Neuronal stem cell (in vitro differentiated cells): ENCODE data around the gene LYZL6.

ENCODE experiments used
- DNase-seq: peaks from one replicate; pipeline ENCODE4 v3.0.0-alpha.2; 2013; ENCODE audit warnings: low spot score
- H2AFZ ChIP-seq: one replicate; pipeline ENCODE4 v1.6.1; 2013; ENCODE audit warnings: mild to moderate bottlenecking, low read length, inconsistent platforms
- H2AK5ac ChIP-seq: 2 replicates; pipeline ENCODE4 v1.6.1; 2013; ENCODE audit warnings: low read depth, mild to moderate bottlenecking, inconsistent platforms, low read length, moderate library complexity, mixed read lengths
- H2BK120ac ChIP-seq: 2 replicates; pipeline ENCODE4 v1.6.1; 2013; ENCODE audit warnings: low read depth, mild to moderate bottlenecking, inconsistent platforms, low read length, moderate library complexity, mixed read lengths
- H2BK12ac ChIP-seq: one replicate; pipeline ENCODE4 v1.6.1; 2013; ENCODE audit warnings: low read length, inconsistent platforms
- H2BK15ac ChIP-seq: 2 replicates; pipeline ENCODE4 v1.6.1; 2013; ENCODE audit warnings: mild to moderate bottlenecking, low read length, inconsistent platforms, mixed read lengths
- H2BK5ac ChIP-seq: one replicate; pipeline ENCODE4 v1.6.1; 2013; ENCODE audit warnings: inconsistent platforms, mild to moderate bottlenecking, low read length, moderate library complexity
- H3K14ac ChIP-seq: one replicate; pipeline ENCODE4 v1.6.1; 2013; ENCODE audit warnings: low read length, inconsistent platforms
- H3K18ac ChIP-seq: 2 replicates; pipeline ENCODE4 v1.6.1; 2013; ENCODE audit warnings: low read length, inconsistent platforms
- H3K23ac ChIP-seq: 2 replicates; pipeline ENCODE4 v1.6.1; 2013; ENCODE audit warnings: low read depth, mild to moderate bottlenecking, mixed read lengths, low read length, inconsistent platforms; ENCODE audit not compliant: poor library complexity
- H3K27ac ChIP-seq: replicated peaks from 3 replicates; pipeline ENCODE4 v1.5.1; 2013; ENCODE audit warnings: low read length, inconsistent platforms
- H3K27me3 ChIP-seq, 3 experiments: 2 replicates each; pipeline ENCODE4 v1.6.1; 2013; ENCODE audit warnings: low read length in 3 of 3, mild to moderate bottlenecking in 2 of 3, inconsistent platforms in 1 of 3, low read depth in 1 of 3, mixed read lengths in 1 of 3, moderate library complexity in 1 of 3; ENCODE audit not compliant: control insufficient read depth in 3 of 3, insufficient read depth in 3 of 3
- H3K36me3 ChIP-seq, 2 donors: replicated peaks in 1 of 2; 2 replicates each; pipeline ENCODE4 v1.6.1; 2013; ENCODE audit warnings: low read length in 2 of 2; ENCODE audit not compliant: control insufficient read depth in 2 of 2, insufficient read depth in 2 of 2
- H3K4ac ChIP-seq: 2 replicates; pipeline ENCODE4 v1.6.1; 2013; ENCODE audit warnings: inconsistent platforms, mild to moderate bottlenecking, low read length, moderate library complexity
- H3K4me1 ChIP-seq, 2 donors: 1 replicate in 1 of 2; 2 replicates in 1 of 2; pipeline ENCODE4 v1.6.1; 2013; ENCODE audit warnings: low read length in 2 of 2, low read depth in 1 of 2; ENCODE audit not compliant: control insufficient read depth in 2 of 2, insufficient read depth in 1 of 2
- H3K4me2 ChIP-seq: one replicate; pipeline ENCODE4 v1.6.1; 2013; ENCODE audit warnings: mild to moderate bottlenecking, low read length, inconsistent platforms; ENCODE audit not compliant: insufficient read depth, poor library complexity, severe bottlenecking
- H3K4me3 ChIP-seq, 2 donors: 2 replicates each; pipeline ENCODE4 v1.5.1; 2013; ENCODE audit warnings: low read length in 2 of 2, mild to moderate bottlenecking in 2 of 2, inconsistent platforms in 1 of 2, moderate library complexity in 1 of 2
- H3K79me1 ChIP-seq: one replicate; pipeline ENCODE4 v1.6.1; 2013; ENCODE audit warnings: low read depth, mild to moderate bottlenecking, inconsistent platforms, low read length, moderate library complexity
- H3K9ac ChIP-seq: one replicate; pipeline ENCODE4 v1.6.1; 2013; ENCODE audit warnings: mild to moderate bottlenecking, low read depth, low read length, inconsistent platforms; ENCODE audit not compliant: poor library complexity
- H3K9me3 ChIP-seq, 2 donors: replicated peaks in 1 of 2; 2 replicates each; pipeline versions ENCODE3 to v1.6.1; 2013; ENCODE audit warnings: low read length in 2 of 2, mild to moderate bottlenecking in 2 of 2, inconsistent platforms in 1 of 2, low read depth in 1 of 2, mixed read lengths in 1 of 2, moderate library complexity in 1 of 2; ENCODE audit not compliant: control insufficient read depth in 2 of 2, insufficient read depth in 1 of 2
- H4K8ac ChIP-seq: one replicate; pipeline ENCODE4 v1.6.1; 2013; ENCODE audit warnings: low read depth, mild to moderate bottlenecking, inconsistent platforms, low read length, moderate library complexity
- H4K91ac ChIP-seq: one replicate; pipeline ENCODE4 v1.6.1; 2013; ENCODE audit warnings: low read length, low read depth, mild to moderate bottlenecking, inconsistent platforms; ENCODE audit not compliant: poor library complexity
- WGBS, 2 donors: extraction: QIAGEN DNeasy Blood & Tissue Kit; methylation state at CpG; one replicate each; pipeline ENCODE4 v1.1.7; 2013; ENCODE audit warnings: missing lambda C conversion rate in 2 of 2, mixed read lengths in 1 of 2; ENCODE audit not compliant: insufficient read length in 2 of 2, insufficient replicate concordance in 1 of 2; ENCODE audit errors: extremely low coverage in 2 of 2; 5-methylcytosine and 5-hydroxymethylcytosine counted together

LYZL6 gene

GRCh38 chr17:35948092-35948491, 4.6 kb upstream of the LYZL6 start:
- H3K4me2 ChIP-seq: no peak overlapping the region
- no peak overlapping the region for H3K9ac ChIP-seq
- H3K36me3 ChIP-seq: no peaks in the 10 kb centered on the region
- no peaks in the 10 kb centered on the region for H3K79me1 ChIP-seq
- no peak overlapping the region for H4K91ac ChIP-seq
- no peak overlapping the region for H3K23ac ChIP-seq
- no peak overlapping the region for H2BK120ac ChIP-seq
- no peak overlapping the region for H3K4me3 ChIP-seq
- no peak overlapping the region for H2BK5ac ChIP-seq
- no peak overlapping the region for H4K8ac ChIP-seq
- no peak overlapping the region for H2AFZ ChIP-seq
- H3K4ac ChIP-seq: no peak overlapping the region
- H3K18ac ChIP-seq: no peak overlapping the region
- DNase-seq: no peak
- no peak overlapping the region for H3K14ac ChIP-seq
- no peak overlapping the region for H2BK15ac ChIP-seq
- no peak overlapping the region for H2BK12ac ChIP-seq
- H2AK5ac ChIP-seq: no peak overlapping the region
- WGBS, 2 donors: no CpG with 5 or more reads among the region's 7 CpGs
- H3K9me3 ChIP-seq: no peaks in the 10 kb centered on the region
- no peak overlapping the region for H3K27ac ChIP-seq
- no peaks in the 10 kb centered on the region for H3K4me1 ChIP-seq
- peaks cover 0 to 4% (median 0%) of the 10 kb centered on the region in 3 experiments for H3K27me3 ChIP-seq

GRCh38 chr17:35947156-35947585, 3.7 kb upstream of the LYZL6 start:
- no peaks in the 10 kb centered on the region for H3K36me3 ChIP-seq
- H3K9ac ChIP-seq: no peak overlapping the region
- H3K27me3 ChIP-seq: peaks cover 0 to 7% (median 0%) of the 10 kb centered on the region in 3 experiments
- H2AK5ac ChIP-seq: no peak overlapping the region
- H3K4me3 ChIP-seq: no peak overlapping the region
- peak; percentile 41 for DNase-seq
- H2BK5ac ChIP-seq: no peak overlapping the region
- no peak overlapping the region for H3K23ac ChIP-seq
- no peak overlapping the region for H3K4ac ChIP-seq
- H2BK120ac ChIP-seq: no peak overlapping the region
- H3K4me2 ChIP-seq: no peak overlapping the region
- H4K91ac ChIP-seq: no peak overlapping the region
- H3K14ac ChIP-seq: no peak overlapping the region
- H3K18ac ChIP-seq: no peak overlapping the region
- H2AFZ ChIP-seq: peak overlapping the region; percentile 65
- H2BK12ac ChIP-seq: no peak overlapping the region
- H2BK15ac ChIP-seq: no peak overlapping the region
- H3K79me1 ChIP-seq: no peaks in the 10 kb centered on the region
- no peaks in the 10 kb centered on the region for H3K4me1 ChIP-seq
- WGBS, 2 donors: no CpG with 5 or more reads among the region's 12 CpGs
- no peak overlapping the region for H4K8ac ChIP-seq
- H3K9me3 ChIP-seq: no peaks in the 10 kb centered on the region
- H3K27ac ChIP-seq: no peak overlapping the region

GRCh38 chr17:35944151-35944550, 638 bp upstream of the LYZL6 start:
- Histone ChIP-seq H2BK120ac (no peak overlapping the region), H3K23ac (no peak overlapping the region), H3K4ac (no peak overlapping the region), H2BK5ac (no peak overlapping the region), H2AFZ (no peak overlapping the region), H3K9me3 (no peaks in the 10 kb centered on the region), H3K27ac (no peak overlapping the region), H3K4me3 (no peak overlapping the region), H4K91ac (no peak overlapping the region), H2BK12ac (no peak overlapping the region), H3K79me1 (no peaks in the 10 kb centered on the region), H2BK15ac (no peak overlapping the region), H4K8ac (no peak overlapping the region), H3K18ac (no peak overlapping the region), H3K14ac (no peak overlapping the region), H3K4me1 (no peaks in the 10 kb centered on the region), H3K36me3 (no peaks in the 10 kb centered on the region), H3K9ac (no peak overlapping the region), H3K4me2 (no peak overlapping the region), H3K27me3 (peaks cover 0 to 3% (median 0%) of the 10 kb centered on the region in 3 experiments), H2AK5ac (no peak overlapping the region)
- no peak for DNase-seq
- WGBS, 2 donors: no CpG with 5 or more reads among the region's 4 CpGs

GRCh38 chr17:35942588-35943186, 826 bp downstream of the LYZL6 start:
- H3K27me3 ChIP-seq: peaks cover 0 to 3% (median 0%) of the 10 kb centered on the region in 3 experiments
- H3K14ac ChIP-seq: no peak overlapping the region
- no peak overlapping the region for H3K4me2 ChIP-seq
- H3K36me3 ChIP-seq: no peaks in the 10 kb centered on the region
- no peak overlapping the region for H4K91ac ChIP-seq
- no peak overlapping the region for H2BK120ac ChIP-seq
- H2AFZ ChIP-seq: no peak overlapping the region
- no peak overlapping the region for H3K27ac ChIP-seq
- no peaks in the 10 kb centered on the region for H3K79me1 ChIP-seq
- no peak for DNase-seq
- H2BK5ac ChIP-seq: no peak overlapping the region
- no peak overlapping the region for H3K23ac ChIP-seq
- H2AK5ac ChIP-seq: no peak overlapping the region
- H3K9ac ChIP-seq: no peak overlapping the region
- H3K9me3 ChIP-seq: no peaks in the 10 kb centered on the region
- H2BK15ac ChIP-seq: no peak overlapping the region
- no peak overlapping the region for H3K4ac ChIP-seq
- H2BK12ac ChIP-seq: no peak overlapping the region
- H3K18ac ChIP-seq: no peak overlapping the region
- no peaks in the 10 kb centered on the region for H3K4me1 ChIP-seq
- H3K4me3 ChIP-seq: no peak overlapping the region
- no CpG with 5 or more reads among the region's 9 CpGs for WGBS, 2 donors
- H4K8ac ChIP-seq: no peak overlapping the region
